ENCODE measurements around the gene BBX.
A peak's percentile ranks its signal among the peaks of the same experiment; 100 is the strongest.

BBX gene

GRCh38 chr3:107522510-107523288 is at the start of gene BBX:
Gene BBX, plus strand, starts transcription at chr3:107522962. Its CDS starts 187,499 bp downstream, at chr3:107710461.
- peak; percentile 81 for DNase-seq (ENCODE audit: low read depth, low spot score)

GRCh38 chr3:107476462-107476861 is 46.3 kb upstream of the BBX start:
- DNase-seq (ENCODE audit: low read depth, low spot score) = no peak

- no peak for DNase-seq (ENCODE audit: low read depth, low spot score)
These were observed 35.3 kb upstream of the BBX start for GRCh38 chr3:107487490-107487889.

GRCh38 chr3:107488942-107489341 is 33.8 kb upstream of the BBX start:
- no peak for DNase-seq (ENCODE audit: low read depth, low spot score)

GRCh38 chr3:107493134-107493533 is 29.6 kb upstream of the BBX start:
- DNase-seq (ENCODE audit: low read depth, low spot score) = no peak

- no peak for DNase-seq (ENCODE audit: low read depth, low spot score)
These were observed 25.9 kb upstream of the BBX start for GRCh38 chr3:107496855-107497254.

GRCh38 chr3:107498646-107499045 is 24.1 kb upstream of the BBX start:
- DNase-seq (ENCODE audit: low read depth, low spot score) = no peak

GRCh38 chr3:107506458-107506857 is 16.3 kb upstream of the BBX start:
- DNase-seq (ENCODE audit: low read depth, low spot score) = no peak

GRCh38 chr3:107508331-107508730 is 14.4 kb upstream of the BBX start:
- DNase-seq (ENCODE audit: low read depth, low spot score) = no peak

GRCh38 chr3:107512108-107512507 is 10.7 kb upstream of the BBX start:
- DNase-seq (ENCODE audit: low read depth, low spot score) = no peak

GRCh38 chr3:107514453-107514852 is 8.3 kb upstream of the BBX start:
- no peak for DNase-seq (ENCODE audit: low read depth, low spot score)

GRCh38 chr3:107516475-107516874 is 6.3 kb upstream of the BBX start:
- no peak for DNase-seq (ENCODE audit: low read depth, low spot score)

GRCh38 chr3:107520535-107520934 is 2.2 kb upstream of the BBX start:
- no peak for DNase-seq (ENCODE audit: low read depth, low spot score)

- DNase-seq (ENCODE audit: low read depth, low spot score) = no peak
These were observed 1.2 kb upstream of the BBX start for GRCh38 chr3:107521469-107522059.

- DNase-seq (ENCODE audit: low read depth, low spot score) = no peak
These were observed 452 bp downstream of the BBX start for GRCh38 chr3:107523289-107523538.

GRCh38 chr3:107523539-107524325 is 970 bp downstream of the BBX start:
- DNase-seq (ENCODE audit: low read depth, low spot score) = peak; percentile 10

- no peak for DNase-seq (ENCODE audit: low read depth, low spot score)
These were observed 1.6 kb downstream of the BBX start for GRCh38 chr3:107524326-107524840.

- peak; percentile 2 for DNase-seq (ENCODE audit: low read depth, low spot score)
These were observed 2.3 kb downstream of the BBX start for GRCh38 chr3:107524841-107525643.

- peak; percentile 6 for DNase-seq (ENCODE audit: low read depth, low spot score)
These were observed 3.0 kb downstream of the BBX start for GRCh38 chr3:107525644-107526305.

- DNase-seq (ENCODE audit: low read depth, low spot score) = no peak
These were observed 9.2 kb downstream of the BBX start for GRCh38 chr3:107531917-107532469.

GRCh38 chr3:107540857-107541256 is 18.1 kb downstream of the BBX start:
- DNase-seq (ENCODE audit: low read depth, low spot score) = no peak
